Activated T-cell treated with anti-CD3 and anti-CD28 coated beads, Interleukin-2, amount 50 U/mL, for 72 hours (primary cell): Measurements from ENCODE around the gene DIPK1B. TPM values are rescaled to one million over a fixed set of nuclear protein-coding genes. Genes with fewer than 3 reads are reported as not detected.
"Not testable (repeated sequence)": the region's sequence is repeated elsewhere in the genome, so short reads cannot be mapped to it uniquely, and the experiment has no call there.

ENCODE experiments used
- ATAC-seq, 2 donors: fragments of 150-1000 bp; cut with Tn5 transposase; replicated peaks in 1 of 2; 2 replicates each; pipeline ENCODE4 v1.10.0; 2021; ENCODE audit warnings: moderate library complexity in 2 of 2, mild to moderate bottlenecking in 1 of 2
- DNase-seq, 2 donors: peaks; one replicate each; pipeline ENCODE4 v3.0.0; 2021 to 2022; ENCODE audit warnings: mixed read lengths in 1 of 2
- H3K27ac Mint-ChIP-seq: one replicate; pipeline ENCODE4 v1.8.0; 2022; ENCODE audit warnings: mild to moderate bottlenecking, moderate library complexity, mixed read lengths
- H3K27me3 Mint-ChIP-seq: one replicate; pipeline ENCODE4 v1.8.0; 2022; ENCODE audit warnings: low read depth, mixed read lengths
- H3K36me3 Mint-ChIP-seq, 2 donors: one replicate each; pipeline ENCODE4 v1.8.0; 2022; ENCODE audit warnings: mixed read lengths in 2 of 2, mild to moderate bottlenecking in 1 of 2; ENCODE audit not compliant: insufficient read depth in 2 of 2
- H3K4me1 Mint-ChIP-seq: one replicate; pipeline ENCODE4 v1.8.0; 2022; ENCODE audit warnings: low read depth, mixed read lengths
- H3K4me3 Mint-ChIP-seq, 2 donors: one replicate each; pipeline ENCODE4 v1.8.0; 2022; ENCODE audit warnings: mild to moderate bottlenecking in 2 of 2, mixed read lengths in 2 of 2, moderate library complexity in 2 of 2
- H3K9me3 Mint-ChIP-seq, 2 donors: one replicate each; pipeline ENCODE4 v1.8.0; 2022; ENCODE audit warnings: mixed read lengths in 2 of 2
- total RNA-seq, 2 donors: library from RNA; stranded (reverse); gene quantifications; one replicate each; pipeline ENCODE4 v1.2.3, GENCODE V29; 2022

The DIPK1B gene
- total RNA-seq, 2 donors from 2014 or later = 0.67 to 0.72 TPM

- Mint-ChIP-seq H3K27me3 (peaks cover 19% of the 10 kb centered on the region), H3K4me1 (peaks cover 22% of the 10 kb centered on the region), H3K27ac (no peak within 1 kb of the TSS), H3K4me3 (no peak within 1 kb of the TSS), H3K36me3 (peaks cover 11 to 22% of the 10 kb centered on the region in 2 donors), H3K9me3 (peaks cover 12 to 14% of the 10 kb centered on the region in 2 donors)
- no peak for DNase-seq
- ATAC-seq = no peak
These were observed 35.8 kb downstream of the DIPK1B start, which contains the start of gene LCN6 for GRCh38 chr9:136748201-136748600. Gene LCN6 (minus strand): TSS chr9:136748525. CDS start chr9:136748483, 42 bp downstream.

GRCh38 chr9:136748666-136749611 lies 36.6 kb downstream of the DIPK1B start:
- peaks cover 11 to 22% of the 10 kb centered on the region in 2 donors for H3K36me3 Mint-ChIP-seq
- H3K27ac Mint-ChIP-seq = no peak overlapping the region
- H3K9me3 Mint-ChIP-seq = peaks cover 12 to 14% of the 10 kb centered on the region in 2 donors
- peaks cover 22% of the 10 kb centered on the region for H3K4me1 Mint-ChIP-seq
- ATAC-seq (no peak), DNase-seq (no peak)
- no peak overlapping the region for H3K4me3 Mint-ChIP-seq
- H3K27me3 Mint-ChIP-seq = peaks cover 19% of the 10 kb centered on the region

- Mint-ChIP-seq H3K27ac (peak overlapping the region; percentile 45), H3K9me3 (peaks cover 14% of the 10 kb centered on the region in 2 donors), H3K27me3 (peaks cover 19% of the 10 kb centered on the region), H3K36me3 (peaks cover 13 to 24% of the 10 kb centered on the region in 2 donors), H3K4me1 (peaks cover 22% of the 10 kb centered on the region), H3K4me3 (peak overlapping the region in 1 of 2 donors; percentile 25)
- no peak for DNase-seq
- peak; percentile 96 to 97 for ATAC-seq
These were observed 38.2 kb downstream of the DIPK1B start for GRCh38 chr9:136750526-136750925.

- H3K4me1 Mint-ChIP-seq = peaks cover 22% of the 10 kb centered on the region
- peaks cover 14 to 21% of the 10 kb centered on the region in 2 donors for H3K9me3 Mint-ChIP-seq
- peaks cover 24% of the 10 kb centered on the region for H3K27me3 Mint-ChIP-seq
- DNase-seq = no peak
- H3K27ac Mint-ChIP-seq = no peak overlapping the region
- no peak overlapping the region for H3K4me3 Mint-ChIP-seq
- no peak for ATAC-seq
- peaks cover 20 to 29% of the 10 kb centered on the region in 2 donors for H3K36me3 Mint-ChIP-seq
These were observed 38.9 kb downstream of the DIPK1B start for GRCh38 chr9:136751244-136751643.

GRCh38 chr9:136751814-136752213 lies 39.4 kb downstream of the DIPK1B start:
- ATAC-seq (no peak), DNase-seq (no peak)
- Mint-ChIP-seq H3K9me3 (peaks cover 14 to 22% of the 10 kb centered on the region in 2 donors), H3K4me1 (peaks cover 22% of the 10 kb centered on the region), H3K27me3 (peaks cover 26% of the 10 kb centered on the region), H3K27ac (no peak overlapping the region), H3K36me3 (peaks cover 20 to 30% of the 10 kb centered on the region in 2 donors), H3K4me3 (no peak overlapping the region)

GRCh38 chr9:136753371-136754058 lies 41.1 kb downstream of the DIPK1B start:
- Mint-ChIP-seq H3K4me1 (peaks cover 22% of the 10 kb centered on the region), H3K27me3 (peaks cover 19% of the 10 kb centered on the region), H3K9me3 (peaks cover 14 to 22% of the 10 kb centered on the region in 2 donors), H3K4me3 (no peak overlapping the region), H3K36me3 (peaks cover 20 to 30% of the 10 kb centered on the region in 2 donors), H3K27ac (no peak overlapping the region)
- ATAC-seq (no peak), DNase-seq (no peak)

- DNase-seq (no peak), ATAC-seq (no peak)
- H3K27me3 Mint-ChIP-seq = peaks cover 16% of the 10 kb centered on the region
- no peak overlapping the region for H3K27ac Mint-ChIP-seq
- peaks cover 20 to 30% of the 10 kb centered on the region in 2 donors for H3K36me3 Mint-ChIP-seq
- H3K4me1 Mint-ChIP-seq = peaks cover 22% of the 10 kb centered on the region
- H3K9me3 Mint-ChIP-seq = peaks cover 14 to 22% of the 10 kb centered on the region in 2 donors
- no peak overlapping the region for H3K4me3 Mint-ChIP-seq
These were observed 41.7 kb downstream of the DIPK1B start for GRCh38 chr9:136754059-136754572.

- DNase-seq = no peak
- Mint-ChIP-seq H3K27me3 (peaks cover 16% of the 10 kb centered on the region), H3K4me3 (no peak overlapping the region), H3K27ac (no peak overlapping the region), H3K9me3 (peaks cover 14 to 22% of the 10 kb centered on the region in 2 donors), H3K36me3 (peaks cover 20 to 30% of the 10 kb centered on the region in 2 donors), H3K4me1 (peaks cover 15% of the 10 kb centered on the region)
- no peak for ATAC-seq
These were observed 42.4 kb downstream of the DIPK1B start for GRCh38 chr9:136754626-136755301.

- peaks cover 14 to 22% of the 10 kb centered on the region in 2 donors for H3K9me3 Mint-ChIP-seq
- ATAC-seq, DNase-seq, H3K4me1 Mint-ChIP-seq, H3K4me3 Mint-ChIP-seq, H3K27ac Mint-ChIP-seq: not testable (repeated sequence)
- peaks cover 19 to 30% of the 10 kb centered on the region in 2 donors for H3K36me3 Mint-ChIP-seq
- H3K27me3 Mint-ChIP-seq = peaks cover 16% of the 10 kb centered on the region
These were observed 43.1 kb downstream of the DIPK1B start for GRCh38 chr9:136755302-136756133.

- H3K27me3 Mint-ChIP-seq = peaks cover 16% of the 10 kb centered on the region
- ATAC-seq (no peak), DNase-seq (no peak)
- H3K4me1 Mint-ChIP-seq = peaks cover 2% of the 10 kb centered on the region
- H3K36me3 Mint-ChIP-seq = peaks cover 17 to 25% of the 10 kb centered on the region in 2 donors
- H3K4me3 Mint-ChIP-seq = no peak overlapping the region
- H3K27ac Mint-ChIP-seq = no peak overlapping the region
- peaks cover 12 to 20% of the 10 kb centered on the region in 2 donors for H3K9me3 Mint-ChIP-seq
These were observed 43.7 kb downstream of the DIPK1B start for GRCh38 chr9:136756134-136756438.

GRCh38 chr9:136756836-136757235 lies 44.5 kb downstream of the DIPK1B start:
- peaks cover 14 to 21% of the 10 kb centered on the region in 2 donors for H3K36me3 Mint-ChIP-seq
- no peak overlapping the region for H3K4me3 Mint-ChIP-seq
- peaks cover 16% of the 10 kb centered on the region for H3K27me3 Mint-ChIP-seq
- ATAC-seq = no peak
- peaks cover 8 to 17% of the 10 kb centered on the region in 2 donors for H3K9me3 Mint-ChIP-seq
- no peak for DNase-seq
- H3K27ac Mint-ChIP-seq = no peak overlapping the region
- H3K4me1 Mint-ChIP-seq = no peaks in the 10 kb centered on the region

- no peak overlapping the region for H3K4me3 Mint-ChIP-seq
- peaks cover 13% of the 10 kb centered on the region for H3K27me3 Mint-ChIP-seq
- H3K9me3 Mint-ChIP-seq = peaks cover 4 to 14% of the 10 kb centered on the region in 2 donors
- no peak for ATAC-seq
- H3K36me3 Mint-ChIP-seq = peaks cover 13 to 16% of the 10 kb centered on the region in 2 donors
- H3K27ac Mint-ChIP-seq = no peak overlapping the region
- no peak for DNase-seq
- H3K4me1 Mint-ChIP-seq = no peaks in the 10 kb centered on the region
These were observed 45.0 kb downstream of the DIPK1B start for GRCh38 chr9:136757328-136757727.
